Natural killer cell (primary cell): Measurements from ENCODE around the gene FRAT1. TPM values are rescaled to one million over a fixed set of nuclear protein-coding genes. Genes with fewer than 3 reads are reported as not detected.
A peak's percentile ranks its signal among the peaks of the same experiment; 100 is the strongest.
"Not testable (repeated sequence)": the region's sequence is repeated elsewhere in the genome, so short reads cannot be mapped to it uniquely, and the experiment has no call there.

Source experiments
- ATAC-seq, 3 donors: fragments of 150-1000 bp in 2 of 3; fragments of 200-7000 bp in 1 of 3; cut with Tn5 transposase; 1 replicate in 1 of 3; 2 replicates in 2 of 3; pipeline ENCODE4 v1.10.0; 2021; ENCODE audit warnings: mild to moderate bottlenecking in 2 of 3, moderate library complexity in 2 of 3
- DNase-seq, 2 donors: peaks; one replicate each; pipeline versions ENCODE4 v3.0.0 to v3.0.0-alpha.2; 2013 to 2021; ENCODE audit warnings: mixed read lengths in 1 of 2
- H3K27ac ChIP-seq: one replicate; pipeline ENCODE4 v1.5.1; 2013; ENCODE audit warnings: mild to moderate bottlenecking, low read length
- H3K27me3 ChIP-seq: one replicate; pipeline ENCODE4 v1.6.1; 2013; ENCODE audit warnings: low read length; ENCODE audit not compliant: control insufficient read depth, insufficient read depth
- H3K36me3 ChIP-seq: one replicate; pipeline ENCODE4 v1.6.1; 2013; ENCODE audit warnings: low read length; ENCODE audit not compliant: control insufficient read depth, insufficient read depth
- H3K4me1 ChIP-seq: one replicate; pipeline ENCODE4 v1.6.1; 2013; ENCODE audit warnings: low read length; ENCODE audit not compliant: control insufficient read depth, insufficient read depth
- H3K4me3 ChIP-seq: one replicate; pipeline ENCODE4 v1.5.1; 2013; ENCODE audit warnings: low read length
- H3K9me3 ChIP-seq: one replicate; pipeline ENCODE4 v1.6.1; 2013; ENCODE audit warnings: low read length; ENCODE audit not compliant: control insufficient read depth, insufficient read depth
- H3K27ac Mint-ChIP-seq, 2 donors: one replicate each; pipeline ENCODE4 v1.8.0; 2022; ENCODE audit warnings: mild to moderate bottlenecking in 2 of 2, mixed read lengths in 2 of 2, moderate library complexity in 1 of 2
- H3K27me3 Mint-ChIP-seq, 2 donors: one replicate each; pipeline ENCODE4 v1.8.0; 2022; ENCODE audit warnings: low read depth in 2 of 2, mixed read lengths in 2 of 2
- H3K36me3 Mint-ChIP-seq: one replicate; pipeline ENCODE4 v1.8.0; 2022; ENCODE audit warnings: mixed read lengths
- H3K4me1 Mint-ChIP-seq, 2 donors: one replicate each; pipeline ENCODE4 v1.8.0; 2022; ENCODE audit warnings: mixed read lengths in 2 of 2
- H3K4me3 Mint-ChIP-seq: one replicate; pipeline ENCODE4 v1.8.0; 2022; ENCODE audit warnings: mild to moderate bottlenecking, moderate library complexity, mixed read lengths
- H3K9me3 Mint-ChIP-seq, 2 donors: one replicate each; pipeline ENCODE4 v1.8.0; 2022; ENCODE audit warnings: mixed read lengths in 2 of 2
- WGBS: methylation state at CpG from one replicate; pipeline ENCODE4 v1.1.7; 2013; ENCODE audit warnings: missing lambda C conversion rate; ENCODE audit not compliant: insufficient coverage; 5-methylcytosine and 5-hydroxymethylcytosine counted together
- intact Hi-C: fragments of 100-400 bp; cut with micrococcal nuclease; formaldehyde crosslinking; loops from one replicate; pipeline ENCODE4 v1.14.2; 2022
- total RNA-seq, 4 donors: library from RNA; stranded (reverse); fragments of 120-200 nt in 1 of 4; gene quantifications; one replicate each; pipeline versions ENCODE4 v1.2.3 to v1.2.4, GENCODE V29; 2013 to 2022
- TF ChIP-seq, protein P1 (sequence below): fragments of 200-600 bp; IDR thresholded peaks from one replicate; pipeline ENCODE4 v1.8.0; 2022; ENCODE audit warnings: antibody characterized with exemption

Gene FRAT1
- total RNA-seq, 3 donors from 2014 or later (not counting 1 experiment from before 2014, with no cell fraction given), result 26.0 to 45.0 (median 32.1) TPM

DNA sequence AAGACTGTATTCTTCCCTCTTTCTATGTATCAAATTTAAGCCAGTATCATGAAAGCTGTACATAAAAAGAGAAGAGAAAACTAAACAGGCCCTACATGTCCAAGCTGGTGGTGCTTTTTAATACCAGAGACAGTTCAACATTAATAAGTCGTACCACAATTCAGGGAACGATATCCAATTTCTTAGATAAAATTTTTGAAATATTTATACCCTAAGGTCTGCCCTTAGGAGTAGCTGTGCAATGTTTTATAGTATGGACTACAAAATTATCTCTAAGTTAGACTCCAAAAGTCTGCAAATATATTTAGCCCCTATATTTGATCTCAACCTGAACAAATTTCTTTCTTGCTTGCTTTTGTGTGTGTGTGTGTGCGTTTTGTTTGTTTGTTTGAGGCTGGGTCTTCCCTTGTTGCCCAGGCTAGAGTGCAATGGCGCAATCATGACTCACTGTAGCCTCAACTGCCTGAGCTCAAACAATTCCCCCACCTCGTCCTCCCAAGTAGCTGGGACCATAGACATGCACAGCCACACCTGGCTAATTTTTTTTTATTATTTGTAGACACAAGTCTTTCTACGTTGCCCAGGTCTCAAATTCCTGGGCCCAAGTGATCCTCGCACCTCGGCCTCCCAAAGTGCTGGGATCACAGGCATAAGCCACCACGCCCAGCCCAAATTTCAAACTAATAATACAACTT, 39.8 kb upstream of the FRAT1 start:
- Histone ChIP-seq H3K36me3 (no peaks in the 10 kb centered on the region), H3K4me3 (no peak overlapping the region), H3K4me1 (peaks cover 3% of the 10 kb centered on the region), H3K9me3 (no peaks in the 10 kb centered on the region), H3K27ac (no peak overlapping the region), H3K27me3 (no peaks in the 10 kb centered on the region)
- Mint-ChIP-seq H3K4me1 (peaks cover 0 to 8% of the 10 kb centered on the region in 2 donors), H3K27me3 (no peaks in the 10 kb centered on the region), H3K9me3 (no peaks in the 10 kb centered on the region), H3K27ac (no peak overlapping the region), H3K4me3 (no peak overlapping the region), H3K36me3 (no peaks in the 10 kb centered on the region)
- DNase-seq, result no peak
- 92% methylated on average over 6 of the region's 9 CpGs for WGBS
- TF ChIP-seq, protein P1, sequence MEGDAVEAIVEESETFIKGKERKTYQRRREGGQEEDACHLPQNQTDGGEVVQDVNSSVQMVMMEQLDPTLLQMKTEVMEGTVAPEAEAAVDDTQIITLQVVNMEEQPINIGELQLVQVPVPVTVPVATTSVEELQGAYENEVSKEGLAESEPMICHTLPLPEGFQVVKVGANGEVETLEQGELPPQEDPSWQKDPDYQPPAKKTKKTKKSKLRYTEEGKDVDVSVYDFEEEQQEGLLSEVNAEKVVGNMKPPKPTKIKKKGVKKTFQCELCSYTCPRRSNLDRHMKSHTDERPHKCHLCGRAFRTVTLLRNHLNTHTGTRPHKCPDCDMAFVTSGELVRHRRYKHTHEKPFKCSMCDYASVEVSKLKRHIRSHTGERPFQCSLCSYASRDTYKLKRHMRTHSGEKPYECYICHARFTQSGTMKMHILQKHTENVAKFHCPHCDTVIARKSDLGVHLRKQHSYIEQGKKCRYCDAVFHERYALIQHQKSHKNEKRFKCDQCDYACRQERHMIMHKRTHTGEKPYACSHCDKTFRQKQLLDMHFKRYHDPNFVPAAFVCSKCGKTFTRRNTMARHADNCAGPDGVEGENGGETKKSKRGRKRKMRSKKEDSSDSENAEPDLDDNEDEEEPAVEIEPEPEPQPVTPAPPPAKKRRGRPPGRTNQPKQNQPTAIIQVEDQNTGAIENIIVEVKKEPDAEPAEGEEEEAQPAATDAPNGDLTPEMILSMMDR, result no peak
- intact Hi-C loops, result loop anchor here (2.0 to 5.0 kb wide), 2 partner anchors 53 to 78 kb away; partner anchors contain the start of gene FRAT2
- no peak for ATAC-seq

DNA sequence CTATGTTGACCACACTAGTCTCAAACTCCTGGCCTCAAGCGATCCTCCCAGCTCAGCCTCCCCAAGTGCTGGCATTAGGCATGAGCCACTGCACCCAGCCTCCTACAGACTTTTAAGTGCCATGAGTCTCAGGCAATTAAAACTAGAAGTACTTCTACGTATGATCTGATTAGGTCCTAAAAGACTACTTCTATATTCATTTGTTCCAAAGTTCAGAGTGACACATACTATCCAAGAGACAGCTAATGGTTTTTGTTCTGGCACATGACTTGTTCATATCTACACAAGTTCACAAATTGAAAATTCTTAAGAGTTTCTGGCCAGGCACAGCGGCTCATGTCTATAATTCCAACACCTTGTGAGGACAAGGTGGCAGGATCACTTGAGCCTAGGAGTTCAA, 38.3 kb upstream of the FRAT1 start:
- no peaks in the 10 kb centered on the region for H3K9me3 ChIP-seq
- no peak for ATAC-seq
- TF ChIP-seq, protein P1, result no peak
- no peaks in the 10 kb centered on the region for H3K9me3 Mint-ChIP-seq
- no peak overlapping the region for H3K27ac ChIP-seq
- H3K4me1 ChIP-seq, result no peaks in the 10 kb centered on the region
- peaks cover 2 to 8% of the 10 kb centered on the region in 2 donors for H3K4me1 Mint-ChIP-seq
- H3K27me3 ChIP-seq, result no peaks in the 10 kb centered on the region
- no peak overlapping the region for H3K4me3 ChIP-seq
- H3K27ac Mint-ChIP-seq, result peak overlapping the region in 1 of 2 donors; percentile 33
- intact Hi-C loops, result no loop called here
- no peaks in the 10 kb centered on the region for H3K27me3 Mint-ChIP-seq
- DNase-seq, result no peak
- H3K36me3 ChIP-seq, result no peaks in the 10 kb centered on the region
- H3K36me3 Mint-ChIP-seq, result no peaks in the 10 kb centered on the region
- H3K4me3 Mint-ChIP-seq, result no peak overlapping the region
- 95% methylated on average over 3 of the region's 3 CpGs for WGBS

DNA sequence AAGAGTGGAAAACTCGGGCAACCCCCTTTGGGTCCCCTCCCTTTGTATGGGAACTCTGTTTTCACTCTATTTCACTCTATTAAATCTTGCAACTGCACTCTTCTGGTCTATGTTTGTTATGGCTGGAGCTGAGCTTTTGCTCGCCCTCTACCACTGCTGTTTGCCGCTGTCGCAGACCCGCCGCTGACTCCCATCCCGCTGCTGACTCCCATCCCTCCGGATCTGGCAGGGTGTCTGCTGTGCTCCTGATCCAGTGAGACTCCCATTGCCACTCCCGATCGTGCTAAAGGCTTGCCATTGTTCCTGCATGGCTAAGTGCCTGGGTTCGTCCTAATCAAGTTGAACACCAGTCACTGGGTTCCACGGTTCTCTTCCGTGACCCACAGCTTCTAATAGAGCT, 29.0 kb upstream of the FRAT1 start:
- H3K27me3 ChIP-seq, H3K4me3 Mint-ChIP-seq, DNase-seq, H3K36me3 ChIP-seq, H3K9me3 ChIP-seq, H3K27me3 Mint-ChIP-seq, ATAC-seq, H3K36me3 Mint-ChIP-seq, H3K27ac ChIP-seq, H3K9me3 Mint-ChIP-seq, H3K4me3 ChIP-seq: not testable (repeated sequence)
- peaks cover 22 to 29% of the 10 kb centered on the region in 2 donors for H3K4me1 Mint-ChIP-seq
- intact Hi-C loops, result loop anchor here (5.0 to 10.0 kb wide), 2 partner anchors 355 to 458 kb away; partner anchors contain the start of genes LCOR and PI4K2A
- 96% methylated on average over 13 of the region's 13 CpGs for WGBS
- H3K27ac Mint-ChIP-seq, result peak overlapping the region in 1 of 2 donors; percentile 17
- H3K4me1 ChIP-seq, result peaks cover 10% of the 10 kb centered on the region

DNA sequence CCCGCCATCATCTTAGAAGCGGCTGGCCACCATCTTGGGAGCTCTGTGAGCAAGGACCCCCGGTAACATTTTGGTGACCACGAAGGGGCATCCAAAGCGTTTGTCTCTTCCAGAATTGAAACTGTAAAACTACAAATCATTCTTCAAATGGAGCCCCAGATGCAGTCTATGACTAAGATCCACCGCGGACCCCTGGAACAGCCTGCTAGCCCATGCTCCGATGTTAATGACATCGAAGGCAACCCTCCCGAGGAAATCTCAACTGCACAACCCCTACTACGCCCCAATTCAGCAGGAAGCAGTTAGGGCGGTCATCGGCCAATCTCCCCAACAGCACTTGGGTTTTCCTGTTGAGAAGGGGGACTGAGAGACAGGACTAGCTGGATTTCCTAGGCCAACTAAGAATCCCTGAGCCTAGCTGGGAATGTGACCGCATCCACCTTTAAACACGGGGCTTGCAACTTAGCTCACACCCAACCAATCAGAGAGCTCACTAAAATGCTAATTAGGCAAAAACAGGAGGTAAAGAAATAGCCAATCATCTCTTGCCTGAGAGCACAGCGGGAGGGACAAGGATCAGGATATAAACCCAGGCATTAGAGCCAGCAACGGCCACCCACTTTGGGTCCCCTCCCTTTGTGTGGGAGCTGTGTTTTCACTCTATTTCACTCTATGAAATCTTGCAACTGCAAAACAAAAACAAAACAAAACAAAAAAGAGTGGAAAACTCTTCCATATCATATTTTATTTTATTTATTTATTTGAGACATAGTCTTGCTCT, 28.3 kb upstream of the FRAT1 start:
- not testable (repeated sequence) for H3K9me3 Mint-ChIP-seq, H3K4me3 ChIP-seq, H3K36me3 Mint-ChIP-seq, H3K9me3 ChIP-seq, ATAC-seq, H3K36me3 ChIP-seq, H3K27me3 Mint-ChIP-seq, DNase-seq, H3K27me3 ChIP-seq, H3K27ac ChIP-seq
- intact Hi-C loops, result loop anchor here (5.0 to 10.0 kb wide), 2 partner anchors 354 to 458 kb away; partner anchors contain the start of genes LCOR and PI4K2A
- peaks cover 10% of the 10 kb centered on the region for H3K4me1 ChIP-seq
- Mint-ChIP-seq H3K4me3 (peak overlapping the region; percentile 28), H3K27ac (peak overlapping the region in 1 of 2 donors; percentile 17), H3K4me1 (peaks cover 22 to 28% of the 10 kb centered on the region in 2 donors)
- WGBS, result 95% methylated on average over 17 of the region's 17 CpGs
